HepG2 (cell line): Measurements from ENCODE around the gene PXT1. TPM values are rescaled to one million over a fixed set of nuclear protein-coding genes. Genes with fewer than 3 reads are reported as not detected.

ENCODE experiments used
- FOXK2 ChIP-seq: fragments of 450-650 bp; IDR thresholded peaks from 2 replicates; pipeline ENCODE4 v1.6.1; 2016
- HNF4G ChIP-seq, 2 experiments: sonication (generic) in 1 of 2; formaldehyde crosslinking in 1 of 2; IDR thresholded peaks; 2 replicates each; pipeline versions ENCODE4 v1.4.0 to v1.6.1; 2011 to 2020; ENCODE audit warnings: borderline replicate concordance in 2 of 2, low read depth in 2 of 2, mild to moderate bottlenecking in 2 of 2, low read length in 1 of 2, missing genetic modification reagents in 1 of 2, moderate library complexity in 1 of 2
- HNRNPK ChIP-seq: fragments of 200-400 bp; formaldehyde crosslinking; IDR thresholded peaks from 2 replicates; pipeline ENCODE4 v1.6.1; 2018; ENCODE audit warnings: low read length, low read depth, moderate library complexity, mild to moderate bottlenecking; ENCODE audit not compliant: poor library complexity, severe bottlenecking
- ISL2 ChIP-seq: sonication (generic); formaldehyde crosslinking; IDR thresholded peaks from 2 replicates; pipeline ENCODE4 v1.5.0; 2020; ENCODE audit warnings: missing genetic modification reagents
- MED13 ChIP-seq: sonication (generic); formaldehyde crosslinking; IDR thresholded peaks from 2 replicates; pipeline ENCODE4 v1.5.0; 2020; ENCODE audit warnings: missing genetic modification reagents
- NCOA1 ChIP-seq: sonication (generic); formaldehyde crosslinking; IDR thresholded peaks from 2 replicates; pipeline ENCODE4 v1.9.0; 2021; ENCODE audit warnings: missing genetic modification reagents
- SMC3 ChIP-seq: IDR thresholded peaks from 2 replicates; pipeline ENCODE4 v1.6.1; 2011; ENCODE audit warnings: low read length, improper control_type of control experiment
- TARDBP ChIP-seq: sonication (generic); formaldehyde crosslinking; IDR thresholded peaks from 2 replicates; pipeline ENCODE4 v1.8.0; 2022; ENCODE audit warnings: mild to moderate bottlenecking, missing genetic modification reagents
- ZFAT ChIP-seq: sonication (generic); formaldehyde crosslinking; conservative IDR thresholded peaks from 2 replicates; pipeline ENCODE4 v1.8.1; 2023; ENCODE audit warnings: missing genetic modification reagents, inconsistent platforms
- ZNF501 ChIP-seq: sonication (generic); formaldehyde crosslinking; IDR thresholded peaks from 2 replicates; pipeline ENCODE4 v1.5.1; 2020; ENCODE audit warnings: mild to moderate bottlenecking, moderate library complexity, missing genetic modification reagents
- ZNF530 ChIP-seq: sonication (generic); formaldehyde crosslinking; IDR thresholded peaks from 2 replicates; pipeline ENCODE4 v1.5.0; 2020; ENCODE audit warnings: low read depth, mild to moderate bottlenecking, missing genetic modification reagents
- ZNF569 ChIP-seq: sonication (generic); formaldehyde crosslinking; IDR thresholded peaks from 2 replicates; pipeline ENCODE4 v1.5.0; 2020; ENCODE audit warnings: mild to moderate bottlenecking, missing genetic modification reagents, moderate library complexity, borderline replicate concordance
- ZNF570 ChIP-seq: sonication (generic); formaldehyde crosslinking; IDR thresholded peaks from 2 replicates; pipeline ENCODE4 v1.4.0; 2020; ENCODE audit warnings: mild to moderate bottlenecking, missing genetic modification reagents, borderline replicate concordance
- polyA plus RNA-seq, 8 experiments: library from polyadenylated mRNA; depleted of rRNA in 3 of 8; stranded (reverse) in 7 of 8; unstranded in 1 of 8; fragments of >200 nt; fragmentation: Illumina TruSeq in 4 of 8; extraction: Trizol in 4 of 8; gene quantifications; 2 replicates each; pipeline versions ENCODE4 v1.2.1 to v1.2.3, GENCODE V29; 2011 to 2016; ENCODE audit warnings: low read depth in 4 of 8, missing spikeins in 1 of 8, mixed read lengths in 1 of 8; ENCODE audit not compliant: insufficient read depth in 1 of 8
- total RNA-seq, 5 experiments: library from RNA; depleted of rRNA; stranded (reverse); fragments of >200 nt; fragmentation: Illumina TruSeq; extraction: Trizol; gene quantifications; 2 replicates each; pipeline ENCODE4 v1.2.3, GENCODE V29; 2016; ENCODE audit warnings: low read depth in 1 of 5
- TF ChIP-seq, protein P1 (sequence below): sonication (generic); formaldehyde crosslinking; IDR thresholded peaks from 2 replicates; pipeline ENCODE4 v1.8.1; 2023; ENCODE audit warnings: mild to moderate bottlenecking, missing genetic modification reagents
- TF ChIP-seq, protein P2 (sequence below): sonication (generic); formaldehyde crosslinking; IDR thresholded peaks from 2 replicates; pipeline ENCODE4 v1.5.0; 2020; ENCODE audit warnings: mild to moderate bottlenecking, missing genetic modification reagents, borderline replicate concordance
- TF ChIP-seq, protein P3 (sequence below): sonication (generic); formaldehyde crosslinking; IDR thresholded peaks from 2 replicates; pipeline ENCODE4 v1.8.1; 2023; ENCODE audit warnings: mild to moderate bottlenecking, missing genetic modification reagents
- TF ChIP-seq, protein P4 (sequence below): IDR thresholded peaks from 2 replicates; pipeline ENCODE4 v1.6.1; 2012; ENCODE audit warnings: inconsistent platforms
- TF ChIP-seq, protein P5 (sequence below): sonication (generic); formaldehyde crosslinking; IDR thresholded peaks from 2 replicates; pipeline ENCODE4 v1.4.0; 2020; ENCODE audit warnings: missing genetic modification reagents
- TF ChIP-seq, protein P6 (sequence below): sonication (generic); formaldehyde crosslinking; conservative IDR thresholded peaks from 2 replicates; pipeline ENCODE4 v1.4.0; 2020; ENCODE audit warnings: missing genetic modification reagents

The PXT1 gene
- total and polyA plus RNA-seq, 2 of the 13 experiments (the other 11 are each of a cell fraction or from before 2014, with no cell fraction given) = 0.04 TPM; not detected in 1

DNA sequence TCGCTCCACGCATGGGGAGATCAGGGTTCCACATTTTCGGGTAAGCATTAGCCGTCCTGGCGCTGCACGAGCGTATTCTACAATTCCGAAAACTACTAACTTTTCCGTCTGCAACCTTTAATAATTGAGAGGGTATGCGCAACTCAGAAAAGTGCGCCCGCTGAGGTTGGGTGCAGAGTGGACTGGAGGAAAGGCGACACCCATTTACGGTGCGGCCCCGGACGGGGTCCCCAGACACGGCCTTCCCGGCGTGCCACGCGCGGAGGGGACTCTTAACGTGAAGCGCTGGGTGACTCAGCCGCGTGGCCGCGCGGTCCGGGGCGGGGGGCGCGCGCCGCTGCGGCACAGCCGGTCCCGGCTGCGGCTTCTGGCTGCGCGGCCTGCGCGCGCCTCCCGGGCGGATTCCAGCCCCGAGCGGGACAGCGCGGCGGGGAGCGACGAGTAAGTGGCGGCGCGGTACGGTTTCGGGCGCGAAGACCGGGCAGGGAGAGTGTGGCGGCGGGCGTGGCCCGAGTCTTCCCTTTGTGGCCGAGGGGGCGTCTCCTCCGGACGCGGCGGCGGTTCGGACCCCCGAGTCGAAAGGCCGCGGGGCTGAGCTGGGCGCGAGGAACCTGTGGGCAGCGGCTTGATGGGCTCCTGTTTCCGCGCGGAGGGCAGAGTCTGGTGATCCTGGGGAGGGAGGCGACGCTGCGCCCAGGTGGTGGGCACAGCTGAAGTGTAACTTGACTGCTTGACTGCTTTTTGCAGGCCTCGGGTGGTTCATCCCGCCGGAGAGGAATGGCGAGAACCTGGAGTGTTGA, at the start of gene PXT1, which contains the start of gene KCTD20 (continued):
- TF ChIP-seq, protein P1, sequence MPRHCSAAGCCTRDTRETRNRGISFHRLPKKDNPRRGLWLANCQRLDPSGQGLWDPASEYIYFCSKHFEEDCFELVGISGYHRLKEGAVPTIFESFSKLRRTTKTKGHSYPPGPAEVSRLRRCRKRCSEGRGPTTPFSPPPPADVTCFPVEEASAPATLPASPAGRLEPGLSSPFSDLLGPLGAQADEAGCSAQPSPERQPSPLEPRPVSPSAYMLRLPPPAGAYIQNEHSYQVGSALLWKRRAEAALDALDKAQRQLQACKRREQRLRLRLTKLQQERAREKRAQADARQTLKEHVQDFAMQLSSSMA (CRISPR knock-in tag) = no peak; the same call in 1 of the 2 replicates
- TF ChIP-seq ISL2 (CRISPR knock-in tag) (no peak; the same call in none of the 2 replicates), ZNF530 (CRISPR knock-in tag) (no peak), ZNF570 (no peak; the same call in 1 of the 2 replicates), NCOA1 (no peak), ZNF569 (CRISPR knock-in tag) (no peak), MED13 (no peak), ZFAT (no peak), HNRNPK (no peak), HNF4G (IDR thresholded peaks at IDR 0.05; ENCODE audit: borderline replicate concordance, low read depth, low read length) (no peak), HNF4G (CRISPR knock-in tag; IDR thresholded peaks at IDR 0.05; ENCODE audit: borderline replicate concordance, low read depth) (no peak; the same call in 1 of the 2 replicates), ZNF501 (peak; percentile 72), SMC3 (no peak), TARDBP (CRISPR knock-in tag) (peak; percentile 73; the same call in 1 of the 2 replicates), FOXK2 (no peak)
- TF ChIP-seq, protein P2, sequence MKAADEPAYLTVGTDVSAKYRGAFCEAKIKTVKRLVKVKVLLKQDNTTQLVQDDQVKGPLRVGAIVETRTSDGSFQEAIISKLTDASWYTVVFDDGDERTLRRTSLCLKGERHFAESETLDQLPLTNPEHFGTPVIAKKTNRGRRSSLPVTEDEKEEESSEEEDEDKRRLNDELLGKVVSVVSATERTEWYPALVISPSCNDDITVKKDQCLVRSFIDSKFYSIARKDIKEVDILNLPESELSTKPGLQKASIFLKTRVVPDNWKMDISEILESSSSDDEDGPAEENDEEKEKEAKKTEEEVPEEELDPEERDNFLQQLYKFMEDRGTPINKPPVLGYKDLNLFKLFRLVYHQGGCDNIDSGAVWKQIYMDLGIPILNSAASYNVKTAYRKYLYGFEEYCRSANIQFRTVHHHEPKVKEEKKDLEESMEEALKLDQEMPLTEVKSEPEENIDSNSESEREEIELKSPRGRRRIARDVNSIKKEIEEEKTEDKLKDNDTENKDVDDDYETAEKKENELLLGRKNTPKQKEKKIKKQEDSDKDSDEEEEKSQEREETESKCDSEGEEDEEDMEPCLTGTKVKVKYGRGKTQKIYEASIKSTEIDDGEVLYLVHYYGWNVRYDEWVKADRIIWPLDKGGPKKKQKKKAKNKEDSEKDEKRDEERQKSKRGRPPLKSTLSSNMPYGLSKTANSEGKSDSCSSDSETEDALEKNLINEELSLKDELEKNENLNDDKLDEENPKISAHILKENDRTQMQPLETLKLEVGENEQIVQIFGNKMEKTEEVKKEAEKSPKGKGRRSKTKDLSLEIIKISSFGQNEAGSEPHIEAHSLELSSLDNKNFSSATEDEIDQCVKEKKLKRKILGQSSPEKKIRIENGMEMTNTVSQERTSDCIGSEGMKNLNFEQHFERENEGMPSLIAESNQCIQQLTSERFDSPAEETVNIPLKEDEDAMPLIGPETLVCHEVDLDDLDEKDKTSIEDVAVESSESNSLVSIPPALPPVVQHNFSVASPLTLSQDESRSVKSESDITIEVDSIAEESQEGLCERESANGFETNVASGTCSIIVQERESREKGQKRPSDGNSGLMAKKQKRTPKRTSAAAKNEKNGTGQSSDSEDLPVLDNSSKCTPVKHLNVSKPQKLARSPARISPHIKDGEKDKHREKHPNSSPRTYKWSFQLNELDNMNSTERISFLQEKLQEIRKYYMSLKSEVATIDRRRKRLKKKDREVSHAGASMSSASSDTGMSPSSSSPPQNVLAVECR = peak; percentile 81; the same call in 1 of the 2 replicates
- TF ChIP-seq, protein P3, sequence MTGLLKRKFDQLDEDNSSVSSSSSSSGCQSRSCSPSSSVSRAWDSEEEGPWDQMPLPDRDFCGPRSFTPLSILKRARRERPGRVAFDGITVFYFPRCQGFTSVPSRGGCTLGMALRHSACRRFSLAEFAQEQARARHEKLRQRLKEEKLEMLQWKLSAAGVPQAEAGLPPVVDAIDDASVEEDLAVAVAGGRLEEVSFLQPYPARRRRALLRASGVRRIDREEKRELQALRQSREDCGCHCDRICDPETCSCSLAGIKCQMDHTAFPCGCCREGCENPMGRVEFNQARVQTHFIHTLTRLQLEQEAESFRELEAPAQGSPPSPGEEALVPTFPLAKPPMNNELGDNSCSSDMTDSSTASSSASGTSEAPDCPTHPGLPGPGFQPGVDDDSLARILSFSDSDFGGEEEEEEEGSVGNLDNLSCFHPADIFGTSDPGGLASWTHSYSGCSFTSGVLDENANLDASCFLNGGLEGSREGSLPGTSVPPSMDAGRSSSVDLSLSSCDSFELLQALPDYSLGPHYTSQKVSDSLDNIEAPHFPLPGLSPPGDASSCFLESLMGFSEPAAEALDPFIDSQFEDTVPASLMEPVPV (CRISPR knock-in tag) = no peak
- TF ChIP-seq, protein P4, sequence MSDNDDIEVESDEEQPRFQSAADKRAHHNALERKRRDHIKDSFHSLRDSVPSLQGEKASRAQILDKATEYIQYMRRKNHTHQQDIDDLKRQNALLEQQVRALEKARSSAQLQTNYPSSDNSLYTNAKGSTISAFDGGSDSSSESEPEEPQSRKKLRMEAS = peak; percentile 94
- TF ChIP-seq, protein P5, sequence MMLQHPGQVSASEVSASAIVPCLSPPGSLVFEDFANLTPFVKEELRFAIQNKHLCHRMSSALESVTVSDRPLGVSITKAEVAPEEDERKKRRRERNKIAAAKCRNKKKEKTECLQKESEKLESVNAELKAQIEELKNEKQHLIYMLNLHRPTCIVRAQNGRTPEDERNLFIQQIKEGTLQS = peak; percentile 92
- TF ChIP-seq, protein P6, sequence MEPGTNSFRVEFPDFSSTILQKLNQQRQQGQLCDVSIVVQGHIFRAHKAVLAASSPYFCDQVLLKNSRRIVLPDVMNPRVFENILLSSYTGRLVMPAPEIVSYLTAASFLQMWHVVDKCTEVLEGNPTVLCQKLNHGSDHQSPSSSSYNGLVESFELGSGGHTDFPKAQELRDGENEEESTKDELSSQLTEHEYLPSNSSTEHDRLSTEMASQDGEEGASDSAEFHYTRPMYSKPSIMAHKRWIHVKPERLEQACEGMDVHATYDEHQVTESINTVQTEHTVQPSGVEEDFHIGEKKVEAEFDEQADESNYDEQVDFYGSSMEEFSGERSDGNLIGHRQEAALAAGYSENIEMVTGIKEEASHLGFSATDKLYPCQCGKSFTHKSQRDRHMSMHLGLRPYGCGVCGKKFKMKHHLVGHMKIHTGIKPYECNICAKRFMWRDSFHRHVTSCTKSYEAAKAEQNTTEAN (CRISPR knock-in tag) = peak; percentile 71
